Measurements from ENCODE around the gene ZNF507.
A peak's percentile ranks its signal among the peaks of the same experiment; 100 is the strongest.

ZNF507 gene

DNA sequence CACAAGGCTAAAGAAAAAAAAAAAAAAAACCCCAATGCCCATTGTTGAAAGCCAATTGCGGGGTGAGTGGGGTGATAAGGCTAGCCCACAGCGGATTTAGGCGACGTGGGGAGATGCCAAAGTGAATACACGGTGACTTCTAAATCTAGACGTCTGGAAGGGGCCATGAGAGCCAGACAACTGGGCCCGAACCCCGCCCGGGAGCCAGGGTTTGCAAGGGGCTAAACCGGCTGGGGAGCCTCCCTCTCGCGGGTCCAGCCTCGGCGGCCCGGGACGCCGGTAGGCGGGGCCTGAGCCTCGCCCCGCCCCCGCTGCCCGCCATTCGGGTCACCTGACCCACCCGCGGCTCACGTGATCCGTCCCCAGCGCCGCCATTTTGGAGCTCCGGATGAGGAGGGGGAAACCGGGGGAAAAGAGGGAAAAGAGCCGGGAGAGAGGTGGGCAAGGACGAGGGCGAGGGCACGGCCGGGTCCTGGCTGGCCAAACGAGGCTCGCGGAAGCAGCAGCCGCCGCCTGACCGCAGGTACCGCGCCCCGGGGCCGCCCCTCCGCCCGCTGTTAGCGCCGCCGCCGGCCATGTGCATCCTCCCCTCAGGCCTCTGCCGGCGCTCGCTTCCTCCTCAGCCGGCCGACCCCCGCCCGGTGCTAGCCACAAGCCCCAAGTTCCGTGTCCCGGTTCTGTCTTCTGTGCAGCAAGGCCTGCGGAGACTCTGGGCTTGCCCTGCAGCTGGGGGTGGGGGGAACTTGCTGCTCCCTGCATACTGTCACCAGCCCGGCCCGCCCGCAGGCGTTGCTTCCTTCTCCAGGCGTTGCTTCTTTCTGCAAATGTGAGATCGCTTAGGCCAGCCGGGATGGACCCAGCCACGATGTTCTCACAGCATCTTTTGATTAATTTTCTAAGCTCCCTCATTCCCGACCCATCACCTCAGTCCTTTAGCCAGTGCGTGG lies at the start of gene ZNF507:
Gene ZNF507, plus strand, starts transcription at position 350 of the 947 bp plus-strand sequence. CDS start 7,221 bp downstream, outside the sequence.
- peak; percentile 71 for DNase-seq

DNA sequence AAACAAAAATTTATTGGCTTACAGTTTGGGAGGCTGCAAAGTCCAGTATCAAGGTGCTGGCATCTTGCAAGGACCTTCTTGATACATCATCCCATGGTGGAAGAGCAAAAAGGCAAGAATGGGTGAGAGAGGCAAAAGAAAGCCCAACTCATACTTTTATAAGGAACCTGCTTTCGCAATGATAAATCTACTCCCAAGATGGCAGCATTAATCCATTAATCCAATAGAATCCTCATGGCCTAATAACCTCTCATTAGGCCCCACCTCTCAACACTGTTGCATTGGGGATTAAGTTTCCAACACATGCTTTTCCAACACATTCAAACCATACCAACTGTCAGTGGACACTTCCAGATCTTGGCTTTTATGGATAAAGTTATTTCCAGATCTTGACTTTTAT lies 48.7 kb upstream of the ZNF507 start:
- no peak for DNase-seq

DNA sequence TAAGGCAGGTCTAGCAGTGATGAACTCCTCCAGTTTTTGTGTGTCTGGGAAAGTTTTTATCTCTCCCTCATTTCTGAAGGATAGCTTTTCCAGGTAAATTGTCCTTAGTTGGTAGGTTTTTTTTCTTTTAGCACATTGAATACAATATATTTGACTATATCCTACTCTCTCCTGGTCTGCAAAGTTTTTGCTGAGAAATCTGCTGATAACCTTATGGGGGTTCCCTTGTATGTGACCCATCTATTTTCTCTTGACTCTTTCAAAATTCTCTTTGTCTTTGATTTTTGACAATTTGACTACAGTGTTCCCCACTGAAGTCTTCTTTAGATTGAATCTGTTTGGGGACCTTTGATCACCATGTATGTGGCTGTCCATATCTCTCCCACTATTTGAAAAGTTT lies 42.6 kb upstream of the ZNF507 start:
- no peak for DNase-seq

DNA sequence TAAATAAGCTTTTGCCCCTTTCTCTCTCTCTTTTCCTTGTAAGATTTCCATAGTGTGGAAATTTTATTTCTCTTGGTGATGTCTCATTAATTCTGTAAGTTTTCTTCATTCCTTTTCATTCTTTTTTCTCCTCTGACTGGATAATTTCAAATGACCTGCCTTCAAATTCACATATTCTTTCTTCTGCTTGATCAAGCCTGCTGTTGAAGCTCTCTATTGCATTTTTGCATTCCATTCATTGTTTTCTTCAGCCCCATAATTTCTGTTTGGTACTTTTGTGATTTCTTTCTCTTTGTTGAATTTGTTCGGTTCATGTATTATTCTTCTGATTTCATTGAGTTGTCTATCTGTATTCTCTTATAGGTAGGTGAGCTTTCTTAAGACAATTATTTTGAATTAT lies 42.2 kb upstream of the ZNF507 start:
- DNase-seq, result no peak

DNA sequence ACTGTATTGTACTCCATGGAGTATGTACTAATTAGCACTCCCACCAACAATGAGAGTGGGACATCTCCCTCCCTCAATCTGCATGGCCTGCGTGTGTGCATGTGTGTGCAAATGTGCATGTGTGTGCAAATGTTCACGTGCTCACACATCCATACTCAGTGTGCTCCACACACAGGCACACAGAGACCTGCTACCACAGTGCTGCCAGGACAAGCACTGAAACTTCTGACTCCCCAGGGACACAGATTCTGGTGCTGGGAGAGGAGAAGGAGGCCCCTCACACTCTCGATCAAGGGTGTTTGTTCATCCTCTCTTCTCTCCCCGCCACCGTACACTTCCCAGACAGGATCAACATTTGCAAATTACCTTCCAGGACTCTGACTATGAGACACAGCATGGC lies 37.8 kb upstream of the ZNF507 start:
- no peak for DNase-seq

DNA sequence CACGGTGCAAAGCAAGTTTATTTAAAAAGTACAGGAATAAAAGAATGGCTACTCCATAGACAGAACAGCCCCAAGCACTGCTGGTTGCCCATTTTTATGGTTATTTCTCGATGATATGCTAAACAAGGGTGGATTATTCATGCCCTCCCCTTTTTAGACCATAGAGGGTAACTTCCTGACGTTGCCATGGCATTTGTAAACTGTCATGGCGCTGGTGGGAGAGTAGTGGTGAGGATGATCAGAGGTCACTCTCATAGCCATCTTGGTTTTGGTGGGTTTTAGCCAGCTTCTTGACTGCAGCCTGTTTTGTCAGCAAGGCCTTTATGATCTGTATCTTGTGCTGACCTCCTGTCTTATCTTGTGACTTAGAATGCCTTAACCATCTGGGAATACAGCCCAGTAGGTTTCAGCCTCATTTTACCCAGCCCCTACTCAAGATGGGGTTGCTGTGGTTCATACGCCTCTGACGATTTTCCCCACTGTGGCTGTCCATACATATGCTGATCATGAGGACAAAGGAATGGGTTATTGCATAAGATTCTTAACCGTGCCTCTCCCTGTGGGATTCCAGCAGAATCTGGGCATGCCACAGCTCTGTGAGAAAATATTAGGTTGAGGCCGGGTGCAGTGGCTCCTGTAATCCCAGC lies 36.9 kb upstream of the ZNF507 start:
- no peak for DNase-seq

DNA sequence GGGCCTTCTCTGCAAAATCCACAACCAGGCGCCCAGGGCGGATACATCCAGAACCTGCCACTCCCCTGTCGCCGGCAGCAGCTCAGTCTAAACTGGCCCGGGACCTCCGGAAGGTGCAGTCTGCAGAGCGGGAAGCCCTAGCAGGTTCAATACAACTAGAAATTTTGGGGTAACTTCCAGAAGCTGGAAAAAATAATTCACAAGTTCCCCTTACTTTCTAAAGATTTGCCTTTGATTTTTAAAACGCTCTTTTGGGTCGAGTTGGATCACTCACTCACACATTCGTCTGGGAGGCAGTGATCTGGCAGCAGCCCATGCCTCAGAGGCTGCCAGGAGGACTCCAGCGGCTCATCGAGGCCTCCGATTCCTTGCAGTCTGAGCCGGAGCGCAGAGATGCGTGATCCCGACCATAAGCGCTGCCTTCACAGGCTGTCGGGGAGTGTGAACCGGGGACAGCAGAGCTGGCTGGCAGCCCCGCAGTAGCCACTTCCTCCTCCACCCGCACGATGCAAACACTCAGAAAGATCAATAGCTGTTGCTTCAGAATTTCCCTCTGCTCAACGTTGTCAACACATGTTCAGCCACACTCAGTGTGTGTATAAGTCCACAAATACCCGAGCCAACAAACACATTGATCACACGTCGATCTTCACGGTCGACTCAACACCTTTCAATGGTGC lies 35.6 kb upstream of the ZNF507 start:
- DNase-seq, result no peak

DNA sequence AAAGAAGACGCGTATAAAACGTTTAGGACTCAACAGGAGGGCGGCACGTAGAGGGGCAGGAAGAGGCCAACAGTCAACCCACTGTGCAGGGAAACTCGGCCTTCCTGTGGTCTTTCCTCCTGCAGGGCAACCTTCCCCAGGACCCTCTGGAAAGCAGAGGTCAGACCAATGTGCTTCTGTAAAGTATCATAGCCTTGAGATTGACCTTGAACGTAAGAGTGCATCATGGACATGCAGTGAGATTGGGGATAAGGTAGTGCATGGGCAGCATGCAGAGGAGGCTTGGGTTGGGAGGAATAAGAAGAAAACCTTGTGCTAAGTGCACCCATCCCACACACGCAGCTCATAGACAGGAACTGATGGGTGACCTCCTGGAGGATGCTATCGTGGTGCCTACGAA lies 34.0 kb upstream of the ZNF507 start:
- no peak for DNase-seq

DNA sequence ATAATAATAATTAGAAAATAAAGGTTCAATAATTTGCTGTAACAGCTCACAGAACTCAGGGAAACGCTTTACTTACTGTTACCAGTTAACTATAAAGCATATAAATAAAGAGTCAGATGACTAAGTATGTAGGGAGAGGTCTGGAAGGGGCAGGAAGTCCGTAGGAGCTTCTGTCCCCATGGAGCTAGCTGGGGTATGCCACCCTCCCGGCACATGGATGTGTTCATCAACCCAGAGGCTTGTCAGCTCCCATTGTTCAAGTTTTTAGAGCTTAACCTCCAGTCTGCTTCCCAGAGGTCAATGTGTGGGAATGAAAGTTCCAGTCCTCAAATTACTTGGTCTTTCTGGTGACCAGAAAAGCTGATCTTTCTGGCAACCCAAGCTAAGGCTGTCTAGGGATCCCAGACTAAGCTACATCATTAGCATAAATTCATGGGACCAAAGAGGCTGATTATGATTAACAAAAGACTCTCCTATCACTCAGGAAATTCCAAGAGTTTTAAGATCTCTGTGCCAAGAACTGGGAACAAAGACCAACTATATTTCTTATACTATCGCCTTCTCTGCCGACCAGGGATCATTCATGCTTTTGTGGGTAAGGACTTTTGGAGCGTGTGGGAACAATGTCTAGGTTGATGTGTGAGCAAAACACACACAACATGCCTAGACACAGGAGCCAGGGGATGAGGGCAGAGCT lies 31.7 kb upstream of the ZNF507 start:
- DNase-seq, result no peak

DNA sequence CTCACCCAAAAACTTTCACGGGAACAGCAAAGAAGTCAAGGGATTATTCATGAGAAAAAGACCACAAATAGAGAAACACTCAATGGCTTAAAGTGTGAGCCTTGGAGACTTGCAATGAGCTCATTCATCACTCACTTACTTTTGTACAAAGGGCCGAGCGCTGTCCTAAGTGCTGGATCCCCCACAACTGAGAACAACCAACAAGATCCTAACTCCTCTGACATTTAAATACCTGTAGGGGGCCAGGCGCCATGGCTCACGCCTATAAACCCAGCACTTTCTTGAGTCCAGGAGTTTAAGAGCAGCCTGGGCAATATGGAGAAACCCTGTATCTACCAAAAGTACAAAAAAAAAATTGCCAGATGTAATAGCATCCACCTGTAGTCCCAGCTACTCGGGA lies 29.4 kb upstream of the ZNF507 start:
- DNase-seq, result no peak

DNA sequence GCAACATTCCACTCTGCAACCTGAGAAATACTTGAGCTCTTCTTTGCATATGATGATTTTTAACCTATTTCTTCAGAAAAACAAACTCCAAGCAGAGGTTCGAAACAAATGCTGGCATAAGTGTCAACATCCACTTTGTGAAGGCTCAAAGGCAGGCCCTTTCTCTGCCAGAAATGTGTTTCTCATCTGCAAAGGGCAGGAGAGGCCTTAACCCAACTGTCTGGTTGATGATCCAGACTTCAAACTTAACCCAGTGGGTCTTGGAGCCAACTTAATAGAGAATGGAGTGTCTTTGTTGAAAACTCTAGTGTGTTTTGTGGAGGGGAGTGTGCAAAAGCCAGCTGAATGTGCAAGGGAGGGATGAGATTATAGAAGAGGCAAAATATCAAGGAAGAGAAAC lies 28.3 kb upstream of the ZNF507 start:
- no peak for DNase-seq

DNA sequence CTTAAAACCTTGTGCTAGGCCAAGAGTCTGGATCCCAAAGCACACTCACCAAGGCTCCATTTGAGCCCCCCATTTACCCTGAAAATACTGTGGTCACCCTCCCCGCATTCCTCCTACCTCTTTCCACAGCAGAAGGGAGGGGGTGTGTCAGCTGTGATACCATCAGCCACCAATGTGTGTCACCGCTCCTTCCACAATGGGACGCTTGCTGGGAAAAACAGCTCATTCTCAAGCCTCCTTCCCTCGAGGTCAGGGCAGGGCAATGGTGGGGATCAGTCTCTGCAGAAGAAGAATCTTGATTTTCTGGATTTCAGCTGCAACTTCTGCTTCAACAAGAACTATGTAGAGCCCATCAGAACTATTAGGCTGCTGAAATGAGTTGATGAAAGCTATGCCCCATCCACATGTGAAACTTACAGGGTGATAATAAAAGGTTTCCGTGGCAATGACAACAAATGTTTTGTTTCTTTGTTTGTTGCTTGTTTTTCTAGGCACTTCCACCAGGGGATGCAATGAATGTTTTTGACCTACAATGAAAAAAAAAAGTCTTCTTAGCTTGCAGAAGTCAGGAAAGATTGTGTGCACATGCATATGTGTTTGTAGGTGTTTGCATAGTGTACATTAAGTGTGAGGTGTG lies 26.4 kb upstream of the ZNF507 start:
- no peak for DNase-seq

DNA sequence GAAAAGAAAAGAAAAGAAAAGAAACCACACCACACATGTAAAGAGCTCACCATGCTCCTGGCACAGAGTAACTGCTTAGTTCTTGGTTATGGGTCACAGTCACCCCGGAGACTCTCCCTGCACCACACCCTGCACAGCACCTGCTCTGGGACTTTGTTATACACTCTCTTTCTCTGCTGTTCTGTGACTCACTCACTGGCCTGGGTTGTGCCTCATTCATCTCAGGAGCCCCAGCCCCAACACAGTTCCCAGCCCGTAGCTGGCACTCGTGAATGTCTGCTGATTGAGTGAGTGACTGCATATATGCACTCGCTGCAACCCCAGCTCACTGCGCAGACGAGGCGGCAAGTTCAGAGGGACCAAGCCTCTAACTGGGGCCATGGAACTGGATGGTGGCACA lies 22.9 kb upstream of the ZNF507 start:
- no peak for DNase-seq

DNA sequence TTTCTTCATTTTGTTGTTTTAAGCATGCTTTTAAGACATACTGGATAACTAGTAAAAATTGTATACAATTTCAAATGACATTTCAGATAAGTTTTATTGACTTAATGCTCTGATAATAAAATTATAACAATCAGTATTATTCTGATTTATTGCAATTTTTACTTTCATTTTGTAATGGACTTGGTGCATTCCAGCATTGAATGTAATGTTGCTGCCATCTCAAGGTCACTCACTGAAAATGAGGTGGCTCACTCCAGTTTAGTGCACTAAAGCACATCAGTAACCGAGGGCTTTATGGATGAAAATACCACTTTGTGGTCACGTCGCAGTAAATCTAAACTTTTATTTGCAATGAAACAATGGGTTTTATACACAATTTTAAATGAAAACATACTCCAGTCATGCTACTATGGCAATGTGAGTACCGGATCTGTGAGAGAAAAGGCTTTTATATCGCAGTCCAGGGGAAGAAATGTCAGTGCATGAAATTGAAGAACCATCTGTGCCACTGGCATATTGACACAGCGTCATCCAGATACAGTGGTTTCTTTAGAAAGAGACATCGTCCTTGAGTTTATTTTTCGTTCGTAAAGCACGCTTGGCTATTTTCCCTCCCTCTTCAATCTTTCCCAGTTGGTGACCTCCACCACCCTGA lies 20.7 kb upstream of the ZNF507 start:
- no peak for DNase-seq

DNA sequence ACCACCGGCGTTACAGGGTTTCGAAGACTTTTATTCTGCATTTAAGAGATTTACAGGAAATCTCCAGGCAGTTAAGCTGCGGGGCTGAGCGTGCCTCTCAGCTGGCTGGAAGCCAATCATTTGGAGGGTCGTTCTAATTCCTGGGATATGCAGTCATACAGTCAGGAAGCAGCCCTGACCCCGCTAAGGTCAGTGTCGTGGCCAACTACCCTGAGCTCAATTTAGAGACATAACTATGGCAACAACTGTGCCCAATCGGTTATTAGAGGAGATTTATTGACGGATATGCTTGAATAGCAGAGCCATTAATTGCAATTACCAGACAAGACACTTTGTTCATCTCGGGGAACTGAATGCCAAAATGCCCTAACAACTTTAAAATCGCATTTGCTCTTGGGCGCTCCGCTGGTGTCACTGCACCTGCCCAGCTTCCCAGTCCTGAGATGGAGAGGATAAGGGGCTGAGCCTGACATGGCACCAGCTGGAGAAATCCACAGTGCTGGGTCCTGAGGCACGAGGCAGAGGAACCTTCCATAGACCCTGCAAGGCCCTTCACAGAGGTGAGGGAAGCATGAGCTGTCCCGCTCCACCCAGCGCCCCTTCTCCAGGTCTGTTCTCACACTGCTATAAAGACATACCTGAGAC lies 15.1 kb upstream of the ZNF507 start:
- DNase-seq, result no peak

DNA sequence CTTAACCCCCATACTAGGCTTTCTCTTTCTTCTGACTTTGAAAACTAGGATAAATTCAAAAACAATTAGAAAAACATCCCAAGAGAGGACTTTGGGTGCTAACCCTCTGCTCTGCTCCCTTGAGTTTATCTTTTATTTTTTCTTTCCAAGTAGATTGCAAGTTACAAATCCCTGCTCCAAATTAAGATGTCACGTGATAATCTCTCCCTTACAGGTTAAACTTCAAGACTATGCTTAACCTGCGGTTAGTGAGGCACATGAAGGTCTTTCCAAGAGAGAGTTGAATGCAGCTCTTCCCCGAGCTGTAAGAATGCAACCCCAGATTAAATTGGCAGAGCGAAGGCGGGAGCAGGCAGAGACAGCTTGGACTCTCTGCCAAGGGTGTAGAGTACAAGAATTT lies 12.2 kb upstream of the ZNF507 start:
- no peak for DNase-seq

DNA sequence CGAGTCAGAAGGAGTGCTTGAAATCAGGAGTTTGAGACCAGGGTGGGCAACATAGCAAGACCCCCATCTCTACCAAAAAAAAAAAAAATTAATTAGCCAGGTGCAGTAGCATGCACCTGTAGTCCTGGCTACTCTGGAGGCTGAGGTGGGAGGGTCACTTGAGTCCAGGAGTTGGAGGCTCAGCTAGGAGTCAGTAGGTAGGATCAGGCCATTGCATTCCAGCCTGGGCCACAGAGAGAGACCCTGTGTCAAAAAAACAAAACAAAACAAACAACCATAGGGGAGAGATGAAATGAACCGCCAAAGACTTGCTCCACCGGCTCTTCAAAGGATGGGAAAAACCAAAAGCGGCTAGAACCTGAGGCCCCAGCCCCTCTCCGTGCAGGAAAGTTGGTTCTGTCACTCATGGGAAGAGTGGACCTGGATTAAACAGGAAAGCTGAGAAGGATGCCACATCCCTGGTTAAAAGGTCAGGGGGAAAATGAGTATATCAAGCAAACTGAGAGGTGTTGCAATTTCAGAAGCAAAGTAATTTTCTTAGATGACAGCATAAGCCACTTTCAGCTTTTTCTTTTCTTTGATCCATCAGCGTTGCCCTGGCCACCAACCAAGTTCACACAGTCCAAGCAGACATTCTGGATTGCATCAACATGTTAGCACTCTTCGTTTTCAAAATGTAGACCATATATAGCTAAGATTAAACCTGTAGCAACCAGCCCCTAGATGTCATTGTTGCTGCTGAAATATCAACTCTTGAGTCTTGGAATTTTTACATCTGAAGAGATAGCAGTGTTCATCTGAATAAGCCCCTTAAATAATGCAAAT lies 8.9 kb upstream of the ZNF507 start:
- DNase-seq, result no peak

DNA sequence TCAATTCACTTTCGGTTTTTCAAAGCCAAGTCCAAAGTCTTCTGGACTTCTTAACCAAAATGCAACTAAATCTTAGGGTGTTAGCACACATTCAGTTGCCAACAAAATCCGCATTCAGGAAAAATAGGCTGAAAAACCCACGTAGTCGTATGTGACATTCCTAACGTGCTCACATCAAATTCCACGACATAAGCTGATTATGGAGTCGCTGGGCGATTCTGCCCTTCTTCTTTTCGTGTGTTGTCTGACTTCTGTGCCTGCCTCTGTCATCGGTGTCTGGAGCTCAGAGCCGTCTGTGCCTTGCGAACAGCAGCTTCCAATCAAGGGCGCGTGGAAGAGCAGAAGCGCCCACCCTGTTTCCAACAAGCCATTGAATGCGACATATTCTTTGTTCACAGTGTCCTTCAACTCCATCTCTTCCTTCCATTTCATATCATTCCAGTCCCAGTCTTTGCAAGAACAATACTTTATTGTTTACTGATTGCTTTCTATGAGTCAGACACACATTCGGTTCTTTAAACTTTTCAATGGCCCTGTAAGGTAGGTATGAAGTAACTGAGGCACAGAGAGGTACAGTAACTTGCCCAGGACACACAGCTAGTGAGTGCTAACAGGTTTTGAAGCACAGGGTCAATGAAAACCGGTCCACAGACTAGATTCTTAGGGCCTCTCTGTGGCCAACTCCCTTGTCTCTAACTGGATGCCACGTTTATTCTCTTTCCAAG lies 8.2 kb upstream of the ZNF507 start:
- no peak for DNase-seq

DNA sequence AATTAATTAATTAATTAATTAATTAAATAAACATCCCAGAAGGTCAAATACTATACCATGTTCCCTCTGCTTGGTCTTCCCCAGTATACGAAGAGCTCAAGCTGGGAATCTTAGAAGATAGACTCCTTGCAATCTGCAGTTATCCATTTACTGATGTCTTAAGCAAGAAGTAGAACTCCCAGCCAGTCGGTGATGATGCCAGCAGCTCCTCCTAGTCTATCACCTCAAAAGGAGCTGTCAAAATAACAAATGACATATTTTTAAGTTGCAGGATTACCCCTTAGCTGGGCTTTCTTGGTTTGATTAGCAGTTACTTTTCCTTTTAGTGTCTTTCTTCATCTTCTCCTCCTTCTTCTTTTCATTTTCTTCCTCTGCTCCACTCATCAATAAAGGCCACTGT lies 6.0 kb upstream of the ZNF507 start:
- DNase-seq, result no peak
